Neutrophil (primary cell): Measurements from ENCODE around the gene GALR3.
"Not testable (repeated sequence)": the region's sequence is repeated elsewhere in the genome, so short reads cannot be mapped to it uniquely, and the experiment has no call there.

Experiments
- H3K27ac ChIP-seq: fragments of 200-600 bp; sonication (generic); 2 replicates; pipeline ENCODE4 v1.5.1; 2016; ENCODE audit warnings: mild to moderate bottlenecking, moderate library complexity
- H3K27me3 ChIP-seq: fragments of 200-600 bp; sonication (generic); 2 replicates; pipeline ENCODE4 v1.6.0; 2016; ENCODE audit warnings: mild to moderate bottlenecking
- H3K36me3 ChIP-seq: fragments of 200-600 bp; sonication (generic); 2 replicates; pipeline ENCODE4 v1.5.1; 2017
- H3K4me1 ChIP-seq, 2 experiments: fragments of 200-600 bp in 1 of 2; sonication (generic) in 1 of 2; 1 replicate in 1 of 2; 2 replicates in 1 of 2; pipeline versions ENCODE4 v1.5.1 to v1.6.1; 2013 to 2016; ENCODE audit warnings: low read depth in 1 of 2, low read length in 1 of 2, mild to moderate bottlenecking in 1 of 2, moderate library complexity in 1 of 2; ENCODE audit not compliant: control insufficient read depth in 1 of 2, insufficient read depth in 1 of 2
- H3K4me3 ChIP-seq, 2 experiments: fragments of 200-600 bp in 1 of 2; sonication (generic) in 1 of 2; 1 replicate in 1 of 2; 2 replicates in 1 of 2; pipeline ENCODE4 v1.5.1; 2013 to 2016; ENCODE audit warnings: low read depth in 1 of 2, low read length in 1 of 2, mild to moderate bottlenecking in 1 of 2, moderate library complexity in 1 of 2
- H3K9me3 ChIP-seq: fragments of 200-600 bp; sonication (generic); 2 replicates; pipeline ENCODE4 v1.5.1; 2016
- CTCF ChIP-seq: fragments of 200-600 bp; sonication (generic); IDR thresholded peaks from 2 replicates; pipeline ENCODE4 v1.5.1; 2016; ENCODE audit warnings: antibody characterized with exemption

The GALR3 gene

GRCh38 chr22:37792494-37792893 is 30.7 kb upstream of the GALR3 start:
- H3K27ac ChIP-seq, result no peak overlapping the region
- TF ChIP-seq CTCF, result no peak
- no peaks in the 10 kb centered on the region for H3K27me3 ChIP-seq
- no peaks in the 10 kb centered on the region for H3K4me1 ChIP-seq
- no peak overlapping the region for H3K4me3 ChIP-seq
- no peaks in the 10 kb centered on the region for H3K9me3 ChIP-seq
- no peaks in the 10 kb centered on the region for H3K36me3 ChIP-seq

GRCh38 chr22:37794376-37794775 is 28.8 kb upstream of the GALR3 start:
- Histone ChIP-seq H3K4me3 (no peak overlapping the region), H3K9me3 (no peaks in the 10 kb centered on the region), H3K27me3 (no peaks in the 10 kb centered on the region), H3K4me1 (no peaks in the 10 kb centered on the region), H3K36me3 (no peaks in the 10 kb centered on the region), H3K27ac (no peak overlapping the region)
- no peak for TF ChIP-seq CTCF

GRCh38 chr22:37796079-37796478 is 27.1 kb upstream of the GALR3 start:
- no peak overlapping the region for H3K4me3 ChIP-seq
- H3K4me1 ChIP-seq, result no peaks in the 10 kb centered on the region
- peaks cover under 1% of the 10 kb centered on the region for H3K27me3 ChIP-seq
- no peaks in the 10 kb centered on the region for H3K36me3 ChIP-seq
- TF ChIP-seq CTCF, result no peak
- H3K27ac ChIP-seq, result no peak overlapping the region
- no peaks in the 10 kb centered on the region for H3K9me3 ChIP-seq

- not testable (repeated sequence) for H3K36me3 ChIP-seq, H3K4me3 ChIP-seq, H3K4me1 ChIP-seq, H3K9me3 ChIP-seq, H3K27ac ChIP-seq
- peaks cover 12% of the 10 kb centered on the region for H3K27me3 ChIP-seq
These were observed 25.9 kb upstream of the GALR3 start for GRCh38 chr22:37797259-37797658.

- H3K9me3 ChIP-seq, result no peaks in the 10 kb centered on the region
- peaks cover 19% of the 10 kb centered on the region for H3K27me3 ChIP-seq
- no peaks in the 10 kb centered on the region for H3K36me3 ChIP-seq
- H3K27ac ChIP-seq, result no peak overlapping the region
- peaks cover 11 to 12% of the 10 kb centered on the region in 2 experiments for H3K4me1 ChIP-seq
- H3K4me3 ChIP-seq, result no peak overlapping the region
- no peak for TF ChIP-seq CTCF
These were observed 25.2 kb upstream of the GALR3 start for GRCh38 chr22:37797874-37798500.

- not testable (repeated sequence) for H3K27ac ChIP-seq, H3K36me3 ChIP-seq, H3K4me3 ChIP-seq, H3K9me3 ChIP-seq
- Histone ChIP-seq H3K4me1 (peaks cover 21 to 28% of the 10 kb centered on the region in 2 experiments), H3K27me3 (peaks cover 39% of the 10 kb centered on the region)
These were observed 23.2 kb upstream of the GALR3 start for GRCh38 chr22:37799979-37800378.

GRCh38 chr22:37801946-37802309 is 21.3 kb upstream of the GALR3 start:
- Histone ChIP-seq H3K4me3 (peak overlapping the region; percentile 34 to 61), H3K4me1 (peaks cover 39 to 47% of the 10 kb centered on the region in 2 experiments), H3K27me3 (peaks cover 59% of the 10 kb centered on the region), H3K36me3 (no peaks in the 10 kb centered on the region), H3K27ac (no peak overlapping the region), H3K9me3 (no peaks in the 10 kb centered on the region)
- no peak for TF ChIP-seq CTCF
